NCI-H510A treated with DMSO at 0.1 percent for 48 hours (cell line): ENCODE results near the gene HLA-DRB5.
"Not testable (repeated sequence)": the region's sequence is repeated elsewhere in the genome, so short reads cannot be mapped to it uniquely, and the experiment has no call there.

Experiments used
- DNase-seq: peaks from one replicate; lab custom pipeline; 2025; lab: John Stamatoyannopoulos, UW

Gene HLA-DRB5

GRCh38 chr6:32529697-32530430 lies at the start of gene HLA-DRB5:
Gene HLA-DRB5 (minus strand): TSS chr6:32530287. CDS start chr6:32530224, 63 bp downstream.
- DNase-seq = no peak

DNA sequence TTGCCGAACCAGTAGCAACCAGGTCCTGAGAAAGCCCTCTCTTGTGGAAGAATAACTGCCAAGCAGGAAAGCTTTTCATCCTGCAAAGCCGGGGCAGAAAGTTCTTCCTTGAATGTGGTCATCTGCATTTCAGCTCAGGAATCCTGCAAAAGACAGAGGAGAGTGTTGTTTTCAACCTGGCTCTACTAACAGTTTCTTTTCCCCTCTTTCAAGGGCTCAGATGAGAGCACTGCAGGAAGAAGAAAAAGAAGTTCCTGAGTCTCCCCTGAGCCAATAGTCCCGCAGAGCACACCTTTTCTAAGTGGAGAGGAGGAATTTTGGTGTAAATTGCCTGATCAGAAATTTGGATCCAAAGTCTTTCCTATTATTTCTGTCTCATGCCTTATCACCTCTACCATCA lies 48.9 kb upstream of the HLA-DRB5 start:
- DNase-seq = no peak

- DNase-seq = not testable (repeated sequence)
These were observed 47.4 kb upstream of the HLA-DRB5 start for GRCh38 chr6:32577493-32577892.

GRCh38 chr6:32576250-32576649 lies 46.2 kb upstream of the HLA-DRB5 start:
- DNase-seq = no peak

- DNase-seq = no peak
These were observed 40.3 kb upstream of the HLA-DRB5 start for GRCh38 chr6:32570363-32570905.

- DNase-seq = no peak
These were observed 38.5 kb upstream of the HLA-DRB5 start for GRCh38 chr6:32568561-32568960.

DNA sequence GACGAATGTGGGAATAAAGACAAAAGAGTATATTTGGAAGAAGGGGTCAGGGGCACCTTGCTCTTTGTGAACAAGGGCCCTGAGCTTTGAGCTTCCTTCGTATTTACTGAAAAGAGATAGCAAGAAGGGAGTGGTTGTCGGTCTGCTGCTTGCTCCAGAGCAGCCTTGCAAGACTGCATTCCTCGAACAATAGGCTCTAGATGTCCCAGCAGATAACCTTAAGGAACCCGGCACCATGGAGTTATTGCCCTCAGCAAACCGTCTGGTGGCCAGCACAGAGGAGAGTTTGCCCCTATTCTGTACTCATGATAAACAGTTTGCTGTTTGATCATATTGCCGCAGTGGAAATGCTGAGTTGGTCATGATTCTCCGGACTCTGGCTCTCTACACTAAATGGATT lies 36.9 kb upstream of the HLA-DRB5 start:
- no peak for DNase-seq

DNA sequence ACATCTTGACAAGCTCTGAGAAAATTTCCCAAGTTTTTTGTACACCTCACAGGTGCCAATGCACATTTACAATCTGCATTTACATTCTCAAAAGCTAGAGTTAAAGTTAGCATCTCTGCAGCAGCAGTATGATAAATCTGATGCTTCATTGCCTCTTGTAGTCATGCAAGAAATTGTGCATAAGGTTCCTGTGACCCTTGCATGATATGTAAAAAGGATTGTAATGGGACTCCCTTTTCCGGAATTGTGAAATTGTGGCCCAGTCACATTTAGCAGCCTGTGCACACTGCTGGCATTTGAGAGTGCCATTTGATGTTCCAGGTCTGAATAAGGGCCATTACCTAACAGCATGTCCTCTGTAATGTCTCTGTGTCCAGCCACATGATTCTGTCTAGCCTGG lies 35.4 kb upstream of the HLA-DRB5 start:
- DNase-seq = no peak

DNA sequence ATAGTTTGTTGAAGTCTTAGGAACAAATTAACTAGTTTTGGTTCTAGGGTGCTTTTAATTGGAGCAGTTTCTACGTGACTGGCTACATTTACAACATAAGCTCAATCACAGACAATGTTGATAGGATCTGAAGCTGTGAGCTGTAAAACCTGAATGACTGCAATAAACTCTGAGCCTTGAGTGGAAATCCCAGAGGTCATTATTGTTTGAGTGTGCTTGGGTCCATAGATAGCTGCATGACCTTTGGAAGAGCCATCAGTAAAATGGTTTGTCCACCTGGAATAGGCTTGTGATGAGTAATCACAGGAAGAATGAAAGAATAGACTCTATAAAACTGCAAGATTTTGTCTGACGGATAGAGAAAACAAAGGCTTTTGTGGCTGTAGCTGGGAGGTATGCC lies 32.9 kb upstream of the HLA-DRB5 start:
- no peak for DNase-seq

GRCh38 chr6:32559747-32560146 lies 29.7 kb upstream of the HLA-DRB5 start:
- no peak for DNase-seq

DNA sequence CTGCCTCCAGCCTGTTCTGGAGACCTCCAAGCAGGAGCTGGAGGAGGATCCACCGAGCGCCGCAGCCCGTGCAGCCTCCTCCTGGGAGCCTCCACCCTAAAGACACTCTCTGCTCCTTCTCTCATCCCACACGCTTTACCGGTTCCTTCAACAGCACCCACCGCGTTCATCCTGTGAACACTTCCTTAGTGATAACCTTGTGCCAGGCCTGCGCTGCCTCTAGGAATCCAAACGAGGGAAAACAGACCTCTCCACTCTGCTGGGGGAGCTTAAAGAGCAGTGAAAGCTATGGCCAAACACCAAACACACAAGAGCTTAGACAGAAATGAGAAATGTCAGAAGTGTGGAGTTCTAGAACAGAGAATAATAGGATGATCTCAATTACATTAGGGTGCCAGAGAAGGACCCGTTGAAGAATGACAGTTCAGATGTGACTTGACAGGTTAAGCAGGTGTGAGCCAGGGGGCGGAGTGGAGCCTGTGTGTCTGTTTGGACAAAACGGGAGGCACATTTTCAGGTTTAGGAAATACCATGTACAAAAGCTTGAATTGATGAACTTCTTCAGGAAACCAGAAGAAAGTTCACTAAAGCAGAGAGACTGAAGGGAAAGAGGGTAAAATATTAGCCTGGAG lies 28.5 kb upstream of the HLA-DRB5 start:
- DNase-seq = no peak

DNA sequence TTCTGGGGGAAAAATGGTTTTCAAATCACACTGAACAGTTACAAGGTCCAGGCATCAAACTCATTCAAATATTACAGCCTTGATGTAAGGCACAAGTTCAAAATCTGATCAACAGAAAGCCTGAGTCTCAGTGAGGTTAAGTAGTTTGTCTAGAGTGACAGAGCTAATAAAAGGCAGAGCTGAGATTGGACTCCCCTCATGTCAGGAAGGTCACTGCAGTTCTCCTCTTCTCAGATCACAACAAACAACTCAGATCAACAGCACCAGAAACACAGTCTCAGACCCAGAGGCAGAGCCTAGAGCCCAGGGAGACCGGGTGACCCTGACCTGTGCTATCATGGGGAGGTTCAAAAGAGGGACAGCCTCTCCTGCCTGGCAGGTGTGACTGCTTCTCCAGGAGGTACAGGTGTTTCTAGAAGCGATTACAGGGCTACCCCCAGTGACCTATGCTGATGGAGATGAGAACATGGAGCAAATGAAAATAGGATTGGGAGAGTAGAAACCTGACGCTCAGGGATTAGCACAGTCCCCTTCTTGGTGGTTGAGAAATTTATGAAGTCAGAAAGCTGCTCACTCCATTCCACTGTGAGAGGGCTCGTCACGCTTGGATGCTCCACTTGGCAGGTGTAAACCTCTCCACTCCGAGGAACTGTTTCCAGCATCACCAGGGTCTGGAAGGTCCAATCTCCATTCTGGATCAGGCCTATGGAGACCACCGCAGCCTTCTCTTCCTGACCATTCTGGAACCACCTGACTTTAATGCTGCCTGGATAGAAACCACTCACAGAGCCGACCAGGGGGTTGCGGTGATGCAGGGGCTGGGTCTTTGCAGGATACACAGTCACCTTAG lies 24.3 kb upstream of the HLA-DRB5 start:
- no peak for DNase-seq

DNA sequence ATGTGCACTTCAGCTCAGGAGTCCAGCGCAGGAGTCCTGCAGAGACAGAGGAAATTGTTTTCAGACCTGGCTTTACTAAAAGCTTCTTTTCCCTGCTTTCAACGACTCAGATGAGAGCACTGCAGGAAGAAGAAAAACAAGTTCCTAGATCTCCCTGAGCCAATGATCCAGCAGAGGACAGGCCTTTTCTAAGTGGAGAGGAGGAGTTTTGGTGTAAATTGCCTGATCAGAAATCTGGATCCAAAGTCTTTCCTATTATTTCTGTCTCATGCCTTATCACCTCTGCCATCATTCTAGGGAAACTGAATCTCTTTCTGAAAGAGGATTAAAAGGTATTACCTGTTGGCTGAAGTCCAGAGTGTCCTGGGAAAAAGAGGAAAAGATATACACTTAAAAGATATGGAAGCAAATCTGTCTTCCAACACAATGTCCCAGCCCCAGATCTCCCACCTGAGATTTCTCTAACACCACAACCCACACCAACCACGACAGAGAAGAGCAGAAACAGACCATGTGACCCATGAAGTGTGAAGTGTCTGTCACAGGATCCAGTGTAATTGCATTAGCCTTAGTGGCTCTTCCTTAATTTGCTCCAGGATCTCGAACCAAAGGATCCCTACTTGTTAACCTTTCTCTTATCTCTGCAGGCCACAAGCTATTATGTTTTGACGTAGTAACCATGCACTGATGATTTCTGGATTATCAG lies 23.1 kb upstream of the HLA-DRB5 start:
- no peak for DNase-seq

GRCh38 chr6:32551410-32551809 lies 21.3 kb upstream of the HLA-DRB5 start:
- DNase-seq = no peak

GRCh38 chr6:32539839-32540238 lies 9.8 kb upstream of the HLA-DRB5 start:
- no peak for DNase-seq

- DNase-seq = not testable (repeated sequence)
These were observed 325 bp upstream of the HLA-DRB5 start for GRCh38 chr6:32530431-32530793.

GRCh38 chr6:32522302-32523047 lies 7.6 kb downstream of the HLA-DRB5 start:
- DNase-seq = no peak

DNA sequence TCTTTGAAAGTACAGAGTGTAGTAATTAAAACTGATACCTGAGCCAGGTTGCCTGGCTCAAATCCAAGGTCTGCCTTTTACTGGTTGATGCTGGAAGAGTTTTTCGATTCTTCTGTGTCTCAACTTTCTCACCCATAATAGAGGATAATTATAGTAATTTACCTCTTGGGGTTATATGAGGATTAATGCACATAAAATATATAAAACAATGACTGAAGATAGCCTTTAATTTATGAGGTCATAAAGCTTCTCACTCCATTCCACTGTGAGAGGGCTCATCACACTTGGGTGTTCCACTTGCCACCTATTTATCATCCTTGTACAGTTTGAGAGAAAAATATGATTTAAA lies 10.2 kb downstream of the HLA-DRB5 start:
- no peak for DNase-seq

GRCh38 chr6:32519118-32519909 lies 10.8 kb downstream of the HLA-DRB5 start:
- DNase-seq = no peak

GRCh38 chr6:32517654-32518445 lies 12.2 kb downstream of the HLA-DRB5 start:
- no peak for DNase-seq
